ELR (cell line): Measurements from ENCODE around the gene UGT1A9.
"Not testable (repeated sequence)": the region's sequence is repeated elsewhere in the genome, so short reads cannot be mapped to it uniquely, and the experiment has no call there.

Source experiments
- DNase-seq: peaks from one replicate; pipeline ENCODE4 v3.0.0-alpha.2; 2015; ENCODE audit warnings: low read depth

Gene UGT1A9

GRCh38 chr2:233711312-233712008, 39.8 kb downstream of the UGT1A9 start:
- peak; percentile 80 for DNase-seq

- no peak for DNase-seq
Measured at GRCh38 chr2:233712611-233713261, 41.0 kb downstream of the UGT1A9 start, which contains the start of gene UGT1A5. Gene UGT1A5 (plus strand): TSS chr2:233712907. CDS start chr2:233712992, 85 bp downstream.

- no peak for DNase-seq
Measured at GRCh38 chr2:233713262-233713615, 41.5 kb downstream of the UGT1A9 start.

GRCh38 chr2:233714121-233714520, 42.4 kb downstream of the UGT1A9 start:
- DNase-seq = peak; percentile 2

GRCh38 chr2:233718552-233718951, 46.9 kb downstream of the UGT1A9 start, which contains the start of gene UGT1A4:
Gene UGT1A4 (plus strand): TSS chr2:233718736. CDS start chr2:233718821, 85 bp downstream.
- no peak for DNase-seq

- DNase-seq = no peak
Measured at GRCh38 chr2:233728723-233729301, 57.1 kb downstream of the UGT1A9 start, which contains the start of gene UGT1A3. Gene UGT1A3 (plus strand): TSS chr2:233729042. CDS start chr2:233729127, 85 bp downstream.

- not testable (repeated sequence) for DNase-seq
Measured at GRCh38 chr2:233736868-233737653, 65.4 kb downstream of the UGT1A9 start.

GRCh38 chr2:233740870-233741269, 69.2 kb downstream of the UGT1A9 start:
- DNase-seq = no peak

GRCh38 chr2:233743464-233744259, 72.0 kb downstream of the UGT1A9 start:
- DNase-seq = no peak

GRCh38 chr2:233745073-233745755, 73.5 kb downstream of the UGT1A9 start:
- no peak for DNase-seq

GRCh38 chr2:233745838-233746237, 74.1 kb downstream of the UGT1A9 start:
- not testable (repeated sequence) for DNase-seq

- no peak for DNase-seq
Measured at GRCh38 chr2:233746475-233747282, 75.0 kb downstream of the UGT1A9 start.

GRCh38 chr2:233747283-233747544, 75.5 kb downstream of the UGT1A9 start:
- DNase-seq = no peak

- DNase-seq = not testable (repeated sequence)
Measured at GRCh38 chr2:233750689-233751088, 79.0 kb downstream of the UGT1A9 start.

- not testable (repeated sequence) for DNase-seq
Measured at GRCh38 chr2:233751212-233752009, 79.7 kb downstream of the UGT1A9 start.

GRCh38 chr2:233754872-233755611, 83.3 kb downstream of the UGT1A9 start:
- DNase-seq = no peak

GRCh38 chr2:233756429-233757081, 84.9 kb downstream of the UGT1A9 start:
- DNase-seq = no peak

GRCh38 chr2:233758141-233758540, 86.4 kb downstream of the UGT1A9 start:
- no peak for DNase-seq
